ENCODE measurements around the gene MED26.

Gene MED26

DNA sequence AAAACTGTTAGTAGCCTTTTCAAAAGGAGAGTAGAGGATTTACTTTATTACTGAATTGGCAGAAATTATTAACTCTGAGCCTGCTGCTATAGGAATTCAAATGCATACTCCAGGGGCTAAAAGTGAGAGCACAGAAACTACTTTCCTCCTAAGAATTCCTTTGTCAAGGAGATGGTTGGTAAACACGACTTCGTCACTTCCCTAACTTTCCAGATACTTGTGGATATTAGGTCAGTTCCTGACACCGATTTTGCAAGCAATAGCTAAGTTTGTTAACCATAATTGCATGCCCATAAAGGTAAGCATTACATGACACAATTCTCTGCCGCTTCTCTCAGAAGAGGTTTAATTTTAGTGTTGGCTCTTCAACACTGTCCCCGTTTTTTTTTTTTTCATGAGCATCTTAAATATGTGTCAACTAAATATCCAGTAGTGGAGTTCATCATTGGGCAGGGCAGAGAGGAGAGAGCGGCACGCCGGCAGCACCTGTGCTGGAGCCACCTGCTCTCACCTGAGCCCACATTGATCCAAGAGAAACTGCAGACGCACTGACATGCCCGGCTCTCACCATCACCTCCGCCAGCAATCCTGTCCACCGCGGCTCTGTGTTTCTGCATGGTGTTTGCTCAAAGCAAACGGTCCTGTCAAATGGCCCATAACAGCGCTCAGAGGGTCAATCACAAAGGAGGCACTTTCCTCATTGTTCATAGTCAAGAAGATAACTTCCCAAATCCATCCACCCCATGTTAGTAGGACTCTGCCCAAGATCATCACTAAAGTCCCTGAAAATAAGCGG lies 2.6 kb downstream of the MED26 start:
- H3K36me3 ChIP-seq (ENCODE audit: control insufficient read depth in 1 of 2, insufficient read depth in 2 of 2, low read length in 2 of 2), result peaks cover 8 to 11% of the 10 kb centered on the region in 2 donors
- H3K27me3 ChIP-seq (ENCODE audit: low read depth, low read length), result no peaks in the 10 kb centered on the region
- H3K9me3 ChIP-seq (ENCODE audit: control insufficient read depth in 1 of 2, low read length in 2 of 2), result no peaks in the 10 kb centered on the region
- H3K4me1 ChIP-seq (ENCODE audit: control insufficient read depth in 1 of 2, insufficient read depth in 2 of 2, low read length in 2 of 2), result peaks cover 3 to 46% of the 10 kb centered on the region in 2 donors
- H3K27ac ChIP-seq (ENCODE audit: low read length), result no peak overlapping the region
- H3K4me3 ChIP-seq (ENCODE audit: low read depth in 1 of 2, low read length in 2 of 2), result no peak overlapping the region

DNA sequence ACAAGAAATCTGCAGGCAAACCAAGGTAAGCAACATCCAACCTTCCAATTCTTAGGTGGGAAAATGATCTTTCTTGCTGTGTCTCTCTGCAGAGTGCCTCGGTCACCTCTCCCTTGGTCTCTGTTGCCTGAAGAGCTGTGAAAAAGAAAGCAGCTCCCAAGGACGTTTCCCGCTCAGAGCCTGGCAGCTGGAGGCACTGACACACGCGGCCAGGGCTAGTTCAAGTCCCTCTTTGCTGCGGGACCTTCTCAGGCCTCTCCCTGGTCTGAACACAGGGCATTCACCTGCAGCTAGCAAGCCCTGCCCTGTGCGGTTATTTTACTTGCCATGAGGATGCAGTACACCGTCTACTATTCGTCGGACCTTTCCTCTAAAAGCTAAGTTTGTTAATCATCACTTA lies 3.8 kb downstream of the MED26 start:
- Histone ChIP-seq H3K9me3 (ENCODE audit: control insufficient read depth in 1 of 2, low read length in 2 of 2) (no peaks in the 10 kb centered on the region), H3K36me3 (ENCODE audit: control insufficient read depth in 1 of 2, insufficient read depth in 2 of 2, low read length in 2 of 2) (peaks cover 8 to 11% of the 10 kb centered on the region in 2 donors), H3K4me3 (ENCODE audit: low read depth in 1 of 2, low read length in 2 of 2) (no peak overlapping the region), H3K27ac (ENCODE audit: low read length) (no peak overlapping the region), H3K27me3 (ENCODE audit: low read depth, low read length) (no peaks in the 10 kb centered on the region), H3K4me1 (ENCODE audit: control insufficient read depth in 1 of 2, insufficient read depth in 2 of 2, low read length in 2 of 2) (peaks cover 3 to 53% of the 10 kb centered on the region in 2 donors)

DNA sequence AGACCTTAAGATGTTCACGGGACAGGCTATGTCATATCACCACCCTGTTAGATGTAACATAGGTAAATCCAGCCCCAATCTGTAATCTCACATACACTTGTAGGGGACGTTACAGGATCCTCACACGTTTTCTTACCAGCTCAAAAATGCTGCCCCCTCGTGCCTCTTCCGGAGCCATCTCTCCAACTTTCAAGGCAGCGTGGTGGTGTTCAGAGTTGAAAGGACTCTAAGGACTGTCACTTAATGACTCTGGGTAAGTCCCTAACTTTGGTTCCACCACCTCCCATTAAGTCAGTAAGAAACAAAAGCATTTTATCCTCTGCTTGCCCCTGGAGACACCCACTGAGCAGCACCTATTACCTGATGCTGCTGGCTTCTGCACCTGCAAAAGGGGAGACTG lies 4.4 kb downstream of the MED26 start:
- no peaks in the 10 kb centered on the region for H3K9me3 ChIP-seq (ENCODE audit: control insufficient read depth in 1 of 2, low read length in 2 of 2)
- H3K4me1 ChIP-seq (ENCODE audit: control insufficient read depth in 1 of 2, insufficient read depth in 2 of 2, low read length in 2 of 2), result peaks cover 3 to 54% of the 10 kb centered on the region in 2 donors
- peaks cover 8 to 9% of the 10 kb centered on the region in 2 donors for H3K36me3 ChIP-seq (ENCODE audit: control insufficient read depth in 1 of 2, insufficient read depth in 2 of 2, low read length in 2 of 2)
- H3K4me3 ChIP-seq (ENCODE audit: low read depth in 1 of 2, low read length in 2 of 2), result no peak overlapping the region
- H3K27ac ChIP-seq (ENCODE audit: low read length), result no peak overlapping the region
- H3K27me3 ChIP-seq (ENCODE audit: low read depth, low read length), result no peaks in the 10 kb centered on the region

DNA sequence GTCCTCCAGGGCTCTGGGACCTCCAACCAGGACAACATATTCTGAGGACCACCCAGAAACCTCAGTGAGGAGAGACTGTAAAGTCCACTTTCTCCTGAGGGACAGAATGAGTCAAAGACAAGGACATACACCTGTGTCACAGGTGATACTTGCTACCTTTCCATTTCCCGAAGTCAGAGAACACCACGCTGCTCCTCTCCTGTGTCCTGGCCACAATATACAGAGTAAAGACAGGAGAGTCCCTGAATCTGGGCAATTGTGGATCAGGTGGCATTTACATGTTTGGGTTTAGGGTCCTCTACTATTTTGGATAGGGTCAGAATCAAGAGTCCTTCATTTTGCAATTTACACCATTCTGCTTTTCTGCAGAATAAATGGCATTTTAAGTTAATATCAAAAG lies 4.9 kb downstream of the MED26 start:
- H3K4me3 ChIP-seq (ENCODE audit: low read depth in 1 of 2, low read length in 2 of 2), result no peak overlapping the region
- no peaks in the 10 kb centered on the region for H3K27me3 ChIP-seq (ENCODE audit: low read depth, low read length)
- peaks cover 7 to 8% of the 10 kb centered on the region in 2 donors for H3K36me3 ChIP-seq (ENCODE audit: control insufficient read depth in 1 of 2, insufficient read depth in 2 of 2, low read length in 2 of 2)
- no peak overlapping the region for H3K27ac ChIP-seq (ENCODE audit: low read length)
- peaks cover 3 to 54% of the 10 kb centered on the region in 2 donors for H3K4me1 ChIP-seq (ENCODE audit: control insufficient read depth in 1 of 2, insufficient read depth in 2 of 2, low read length in 2 of 2)
- no peaks in the 10 kb centered on the region for H3K9me3 ChIP-seq (ENCODE audit: control insufficient read depth in 1 of 2, low read length in 2 of 2)

DNA sequence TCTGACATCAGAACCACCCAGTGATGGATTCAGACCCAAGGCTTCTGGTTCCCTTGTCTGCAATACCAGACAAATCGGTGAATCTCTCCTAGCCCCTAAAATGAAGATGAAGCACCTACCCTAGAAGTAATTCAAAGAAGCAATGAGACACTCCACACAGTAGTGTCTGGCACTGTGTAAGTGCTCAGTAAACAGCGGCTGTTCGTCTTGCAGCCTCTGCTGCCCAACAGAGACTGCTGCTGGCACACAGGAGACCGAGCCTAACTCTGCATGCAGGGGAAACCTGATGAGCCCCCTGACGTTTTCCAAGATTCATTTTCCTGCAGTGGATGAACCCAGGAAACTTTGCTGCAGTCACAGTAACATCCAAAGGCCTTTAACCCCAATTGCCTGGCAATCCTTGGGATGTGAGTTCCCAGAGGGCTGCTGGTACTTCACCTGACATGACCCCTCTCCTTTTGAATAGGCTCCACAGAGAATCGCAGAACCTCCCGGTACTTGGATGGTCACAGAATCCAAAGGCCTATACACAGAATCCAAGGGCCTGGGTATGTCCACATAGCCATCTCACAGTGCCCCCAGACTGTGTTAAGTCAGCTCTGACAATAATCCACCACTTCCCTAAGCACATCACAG lies 6.7 kb downstream of the MED26 start:
- no peak overlapping the region for H3K4me3 ChIP-seq (ENCODE audit: low read depth in 1 of 2, low read length in 2 of 2)
- no peaks in the 10 kb centered on the region for H3K27me3 ChIP-seq (ENCODE audit: low read depth, low read length)
- no peak overlapping the region for H3K27ac ChIP-seq (ENCODE audit: low read length)
- H3K4me1 ChIP-seq (ENCODE audit: control insufficient read depth in 1 of 2, insufficient read depth in 2 of 2, low read length in 2 of 2), result peaks cover 1 to 44% of the 10 kb centered on the region in 2 donors
- H3K9me3 ChIP-seq (ENCODE audit: control insufficient read depth in 1 of 2, low read length in 2 of 2), result no peaks in the 10 kb centered on the region
- H3K36me3 ChIP-seq (ENCODE audit: control insufficient read depth in 1 of 2, insufficient read depth in 2 of 2, low read length in 2 of 2), result peaks cover 7 to 8% of the 10 kb centered on the region in 2 donors

DNA sequence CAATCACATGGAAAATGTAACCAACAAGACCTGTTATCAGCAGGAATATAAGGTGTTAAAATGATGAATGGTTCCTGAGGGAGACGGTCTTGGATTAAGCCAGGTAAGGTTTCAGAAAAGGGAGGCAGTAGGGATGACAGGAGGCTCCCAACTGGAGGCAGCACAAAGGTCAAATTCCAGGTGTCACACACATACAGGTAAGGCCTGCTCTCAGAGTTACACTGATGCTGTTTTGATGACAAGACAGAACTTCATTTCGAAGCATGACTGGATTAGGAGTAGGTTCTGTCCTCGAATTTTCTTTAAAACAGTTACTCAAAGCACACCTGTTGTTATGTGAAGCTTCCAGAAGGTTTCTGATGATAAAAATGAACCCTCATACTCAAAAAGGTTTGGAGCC lies 7.4 kb downstream of the MED26 start:
- no peaks in the 10 kb centered on the region for H3K27me3 ChIP-seq (ENCODE audit: low read depth, low read length)
- H3K36me3 ChIP-seq (ENCODE audit: control insufficient read depth in 1 of 2, insufficient read depth in 2 of 2, low read length in 2 of 2), result peaks cover 7 to 8% of the 10 kb centered on the region in 2 donors
- no peak overlapping the region for H3K27ac ChIP-seq (ENCODE audit: low read length)
- H3K4me3 ChIP-seq (ENCODE audit: low read depth in 1 of 2, low read length in 2 of 2), result no peak overlapping the region
- H3K4me1 ChIP-seq (ENCODE audit: control insufficient read depth in 1 of 2, insufficient read depth in 2 of 2, low read length in 2 of 2), result peaks cover 0 to 37% of the 10 kb centered on the region in 2 donors
- no peaks in the 10 kb centered on the region for H3K9me3 ChIP-seq (ENCODE audit: control insufficient read depth in 1 of 2, low read length in 2 of 2)

DNA sequence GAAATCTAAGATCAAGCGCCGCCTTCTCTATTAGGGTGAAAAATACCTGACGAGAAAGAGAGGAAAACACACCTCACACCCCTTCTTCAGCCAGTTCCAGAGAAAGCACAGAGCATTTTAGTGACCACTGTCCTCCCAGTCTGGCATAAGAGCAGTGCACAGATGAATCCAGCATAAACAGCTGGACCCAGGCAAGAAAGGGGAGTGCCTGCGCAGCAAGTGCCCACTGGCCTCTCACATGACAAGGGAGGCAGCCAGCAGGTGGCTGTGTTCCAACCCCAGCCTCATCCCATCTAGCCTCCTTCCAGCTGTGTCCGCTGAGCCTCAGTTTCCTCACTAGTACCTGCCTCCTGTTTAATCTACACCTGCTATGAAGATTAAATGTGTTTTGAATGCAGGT lies 8.0 kb downstream of the MED26 start:
- Histone ChIP-seq H3K4me1 (ENCODE audit: control insufficient read depth in 1 of 2, insufficient read depth in 2 of 2, low read length in 2 of 2) (peaks cover 0 to 32% of the 10 kb centered on the region in 2 donors), H3K27me3 (ENCODE audit: low read depth, low read length) (no peaks in the 10 kb centered on the region), H3K36me3 (ENCODE audit: control insufficient read depth in 1 of 2, insufficient read depth in 2 of 2, low read length in 2 of 2) (peaks cover 7 to 8% of the 10 kb centered on the region in 2 donors), H3K4me3 (ENCODE audit: low read depth in 1 of 2, low read length in 2 of 2) (no peak overlapping the region), H3K9me3 (ENCODE audit: control insufficient read depth in 1 of 2, low read length in 2 of 2) (no peaks in the 10 kb centered on the region), H3K27ac (ENCODE audit: low read length) (no peak overlapping the region)

DNA sequence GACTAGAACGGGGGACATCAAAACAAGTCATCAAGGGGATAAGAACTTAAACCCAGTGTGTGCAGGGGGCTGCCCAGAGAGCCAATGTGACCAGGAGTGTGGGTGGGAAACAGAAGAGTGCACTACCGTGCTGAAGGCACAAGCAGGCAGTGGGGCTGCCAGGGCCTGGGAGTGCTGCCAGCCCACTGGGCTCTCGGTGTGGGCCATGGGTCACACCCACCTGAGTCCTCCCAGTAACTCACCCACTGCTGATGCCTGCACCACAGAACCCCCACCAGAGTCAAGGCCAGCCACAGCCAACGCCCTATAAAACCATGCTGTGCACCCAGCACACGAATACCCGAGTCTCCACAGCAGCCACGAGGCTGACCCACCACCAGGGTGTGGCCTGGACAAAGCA lies 8.5 kb downstream of the MED26 start:
- Histone ChIP-seq H3K27me3 (ENCODE audit: low read depth, low read length) (no peaks in the 10 kb centered on the region), H3K9me3 (ENCODE audit: control insufficient read depth in 1 of 2, low read length in 2 of 2) (no peaks in the 10 kb centered on the region), H3K4me3 (ENCODE audit: low read depth in 1 of 2, low read length in 2 of 2) (no peak overlapping the region), H3K27ac (ENCODE audit: low read length) (no peak overlapping the region), H3K36me3 (ENCODE audit: control insufficient read depth in 1 of 2, insufficient read depth in 2 of 2, low read length in 2 of 2) (peaks cover 2 to 3% of the 10 kb centered on the region in 2 donors), H3K4me1 (ENCODE audit: control insufficient read depth in 1 of 2, insufficient read depth in 2 of 2, low read length in 2 of 2) (peaks cover 0 to 31% of the 10 kb centered on the region in 2 donors)

DNA sequence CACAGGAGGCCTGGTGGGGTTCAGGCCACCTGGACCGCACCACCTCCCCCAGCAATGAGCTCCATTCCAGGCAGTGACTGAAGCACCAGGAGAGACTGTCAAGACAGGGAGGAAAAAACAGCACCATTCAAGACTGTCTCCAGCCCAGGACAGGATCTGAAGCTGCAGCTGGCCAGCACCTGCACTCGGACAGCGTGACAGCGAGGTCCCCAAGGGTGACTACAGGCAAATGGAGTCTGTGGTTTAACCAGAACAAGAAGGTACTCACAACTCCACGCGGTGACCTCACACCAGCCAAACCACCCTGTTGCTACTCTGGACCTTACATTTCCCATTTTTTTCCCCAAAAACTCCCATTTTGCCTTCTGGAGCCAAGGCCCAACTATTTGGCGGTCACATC lies 9.8 kb downstream of the MED26 start:
- peaks cover 0 to 33% of the 10 kb centered on the region in 2 donors for H3K4me1 ChIP-seq (ENCODE audit: control insufficient read depth in 1 of 2, insufficient read depth in 2 of 2, low read length in 2 of 2)
- no peaks in the 10 kb centered on the region for H3K36me3 ChIP-seq (ENCODE audit: control insufficient read depth in 1 of 2, insufficient read depth in 2 of 2, low read length in 2 of 2)

DNA sequence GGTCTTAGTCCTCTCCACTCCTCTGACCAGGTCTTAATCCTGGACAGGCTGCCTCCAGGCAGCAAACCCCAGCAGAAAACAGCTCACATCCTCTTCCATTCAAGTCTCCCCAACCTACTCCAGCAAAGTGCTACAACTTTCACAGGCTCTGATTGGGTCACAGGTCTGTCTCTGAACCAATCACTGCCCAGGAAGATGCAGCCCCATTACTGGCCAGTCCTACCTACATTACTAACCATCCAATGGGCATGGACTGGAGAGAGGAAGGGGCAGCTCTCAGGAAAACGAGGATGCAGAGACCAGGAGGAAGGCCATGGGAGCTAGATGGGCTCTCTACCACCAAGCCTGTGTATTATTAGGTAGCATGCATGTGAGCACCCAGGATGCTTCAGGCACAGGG lies 12.2 kb downstream of the MED26 start:
- Histone ChIP-seq H3K9me3 (ENCODE audit: control insufficient read depth in 1 of 2, low read length in 2 of 2) (no peaks in the 10 kb centered on the region), H3K27ac (ENCODE audit: low read length) (no peak overlapping the region), H3K4me3 (ENCODE audit: low read depth in 1 of 2, low read length in 2 of 2) (no peak overlapping the region), H3K36me3 (ENCODE audit: control insufficient read depth in 1 of 2, insufficient read depth in 2 of 2, low read length in 2 of 2) (no peaks in the 10 kb centered on the region), H3K27me3 (ENCODE audit: low read depth, low read length) (no peaks in the 10 kb centered on the region), H3K4me1 (ENCODE audit: control insufficient read depth in 1 of 2, insufficient read depth in 2 of 2, low read length in 2 of 2) (peaks cover 0 to 33% of the 10 kb centered on the region in 2 donors)

More for the DNA sequence above, 9.8 kb downstream of the MED26 start:
- no peaks in the 10 kb centered on the region for H3K9me3 ChIP-seq (ENCODE audit: control insufficient read depth in 1 of 2, low read length in 2 of 2)
- H3K27me3 ChIP-seq (ENCODE audit: low read depth, low read length), result no peaks in the 10 kb centered on the region
- H3K27ac ChIP-seq (ENCODE audit: low read length), result no peak overlapping the region
- no peak overlapping the region for H3K4me3 ChIP-seq (ENCODE audit: low read depth in 1 of 2, low read length in 2 of 2)

DNA sequence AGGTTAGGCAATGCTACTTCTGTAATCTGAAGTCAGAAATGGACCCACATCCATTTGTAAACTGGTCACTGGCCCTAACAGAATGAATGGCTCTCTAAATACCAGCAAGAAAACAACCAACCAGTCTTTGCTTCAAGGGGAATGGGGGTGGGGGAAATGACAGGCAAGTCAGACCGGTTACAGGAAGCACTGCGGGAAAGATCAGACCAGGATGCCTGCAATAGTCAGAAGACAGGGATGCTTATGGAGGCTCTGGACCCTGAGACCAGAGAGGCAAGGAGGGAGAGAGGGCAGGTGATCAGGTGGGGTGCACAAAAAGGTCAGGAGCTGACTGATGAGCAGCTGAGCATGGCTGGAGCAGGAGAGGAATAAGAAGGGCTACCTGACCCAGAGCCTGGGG lies 13.1 kb downstream of the MED26 start:
- Histone ChIP-seq H3K4me3 (ENCODE audit: low read depth in 1 of 2, low read length in 2 of 2) (no peak overlapping the region), H3K36me3 (ENCODE audit: control insufficient read depth in 1 of 2, insufficient read depth in 2 of 2, low read length in 2 of 2) (no peaks in the 10 kb centered on the region), H3K27ac (ENCODE audit: low read length) (no peak overlapping the region), H3K4me1 (ENCODE audit: control insufficient read depth in 1 of 2, insufficient read depth in 2 of 2, low read length in 2 of 2) (peaks cover 0 to 24% of the 10 kb centered on the region in 2 donors), H3K9me3 (ENCODE audit: control insufficient read depth in 1 of 2, low read length in 2 of 2) (no peaks in the 10 kb centered on the region), H3K27me3 (ENCODE audit: low read depth, low read length) (no peaks in the 10 kb centered on the region)

All from muscle layer of duodenum (tissue), 2 donors.